ENCODE measurements around the gene TCF7L1. TPM values are rescaled to one million over a fixed set of nuclear protein-coding genes. Genes with fewer than 3 reads are reported as not detected.
"Not testable (repeated sequence)": the region's sequence is repeated elsewhere in the genome, so short reads cannot be mapped to it uniquely, and the experiment has no call there.

TCF7L1 gene
- total and polyA plus RNA-seq, 9 of the 15 experiments (the other 6 are each of a cell fraction or from before 2014, with no cell fraction given): 0.03 to 0.11 (median 0.07) TPM; not detected in 5

GRCh38 chr2:85329701-85330100 lies 196.5 kb downstream of the TCF7L1 start:
- DNase-seq (ENCODE audit: extremely low read depth in 1 of 4, low spot score in 3 of 4); FAIRE-seq; H2AFZ ChIP-seq (ENCODE audit: low read depth, low read length); BruUV-seq (replicated peaks); H3K4me3 ChIP-seq; H3K9me1 ChIP-seq (ENCODE audit: control insufficient read depth, insufficient read depth, low read length); H3K9ac ChIP-seq (ENCODE audit: insufficient read depth in 1 of 2, low read depth in 2 of 2, low read length in 2 of 2); CTCF ChIA-PET (ENCODE audit: low intra/inter-chr PET ratio); H3K9me3 ChIP-seq (replicated peaks; ENCODE audit: control insufficient read depth, insufficient read depth, low read depth, low read length); in situ Hi-C loops (cut with MboI); ATAC-seq; H3K4me2 ChIP-seq (ENCODE audit: insufficient read depth, low read length); H3K27me3 ChIP-seq (ENCODE audit: control insufficient read depth in 2 of 2, insufficient read depth in 2 of 2, low read length in 2 of 2): not testable (repeated sequence)
- intact Hi-C loops (cut with micrococcal nuclease): loop anchor here (1.0 to 5.0 kb wide), 4 partner anchors 25 to 288 kb away; partner anchors contain the start of genes ELMOD3, RETSAT, SH2D6 and USP39
- H3K79me2 ChIP-seq (ENCODE audit: control insufficient read depth, insufficient read depth, low read length): peaks cover 32% of the 10 kb centered on the region
- peaks cover 19% of the 10 kb centered on the region for H3K36me3 ChIP-seq (ENCODE audit: control insufficient read depth, insufficient read depth, low read length)
- TF ChIP-seq RBM25 (IDR thresholded peaks at IDR 0.05; ENCODE audit: low read depth, low read length, severe bottlenecking): peak; percentile 67
- peak; percentile 85 for TF ChIP-seq ZNF121 (CRISPR knock-in tag; conservative IDR thresholded peaks at IDR 0.05)
- TF ChIP-seq MEF2A (IDR thresholded peaks at IDR 0.05; ENCODE audit: control insufficient read depth, low read depth, low read length): peak; percentile 54; the same call in 1 of the 2 replicates
- 7% methylated on average over 2 of the region's 3 CpGs for WGBS (ENCODE audit: insufficient coverage, low coverage, missing lambda C conversion rate)
- H4K20me1 ChIP-seq (replicated peaks; ENCODE audit: control insufficient read depth, insufficient read depth, low read length): peaks cover 14% of the 10 kb centered on the region
- peaks cover 21 to 25% of the 10 kb centered on the region in 2 experiments; a peak in 4 of 5 replicates for H3K4me1 ChIP-seq (replicated peaks in 1 of 2; ENCODE audit: control insufficient read depth in 2 of 2, insufficient read depth in 2 of 2, low read length in 2 of 2)
- H3K27ac ChIP-seq (ENCODE audit: extremely low read depth, low read depth, low read length): peak overlapping the region; percentile 97; the same call in 1 of the 3 replicates
- POLR2A ChIA-PET: interaction anchor here (1.8 to 2.6 kb wide), 2 partner anchors 10 to 11 kb away, joined by 9 to 13 read pairs; no protein-coding TSS in a partner anchor

GRCh38 chr2:85330839-85331636 lies 197.8 kb downstream of the TCF7L1 start:
- ATAC-seq: no peak
- H3K4me2 ChIP-seq (ENCODE audit: insufficient read depth, low read length): no peak overlapping the region
- in situ Hi-C loops (cut with MboI): no loop called here
- BruUV-seq (replicated peaks): no TSS peak
- ChIA-PET POLR2A (interaction anchor here (0.9 to 1.2 kb wide), 3 partner anchors 13 to 210 kb away, joined by 3 to 4 read pairs (median 4); partner anchors contain the start of gene MAT2A), CTCF (ENCODE audit: low intra/inter-chr PET ratio) (no interaction called here)
- peaks cover 12 to 15% of the 10 kb centered on the region in 2 experiments; a peak in 4 of 5 replicates for H3K4me1 ChIP-seq (replicated peaks in 1 of 2; ENCODE audit: control insufficient read depth in 2 of 2, insufficient read depth in 2 of 2, low read length in 2 of 2)
- H3K9me1 ChIP-seq (ENCODE audit: control insufficient read depth, insufficient read depth, low read length): no peaks in the 10 kb centered on the region
- H4K20me1 ChIP-seq (replicated peaks; ENCODE audit: control insufficient read depth, insufficient read depth, low read length): peaks cover 2% of the 10 kb centered on the region
- H3K9me3 ChIP-seq (replicated peaks; ENCODE audit: control insufficient read depth, insufficient read depth, low read depth, low read length): no peaks in the 10 kb centered on the region
- H3K79me2 ChIP-seq (ENCODE audit: control insufficient read depth, insufficient read depth, low read length): peaks cover 18% of the 10 kb centered on the region
- H3K9ac ChIP-seq (ENCODE audit: insufficient read depth in 1 of 2, low read depth in 2 of 2, low read length in 2 of 2): no peak overlapping the region
- H3K27me3 ChIP-seq (ENCODE audit: control insufficient read depth in 2 of 2, insufficient read depth in 2 of 2, low read length in 2 of 2): no peaks in the 10 kb centered on the region
- H2AFZ ChIP-seq (ENCODE audit: low read depth, low read length): no peak overlapping the region
- peaks cover 6% of the 10 kb centered on the region for H3K36me3 ChIP-seq (ENCODE audit: control insufficient read depth, insufficient read depth, low read length)
- intact Hi-C loops (cut with micrococcal nuclease): no loop called here
- H3K4me3 ChIP-seq: no peak overlapping the region
- H3K27ac ChIP-seq (ENCODE audit: extremely low read depth, low read depth, low read length): no peak overlapping the region
- 13% methylated on average over 13 of the region's 13 CpGs for WGBS (ENCODE audit: insufficient coverage, low coverage, missing lambda C conversion rate)
- DNase-seq (ENCODE audit: extremely low read depth in 1 of 4, low spot score in 3 of 4): peak in 1 of 4 experiments; percentile 37
- FAIRE-seq: no peak
- no peak for TF ChIP-seq SMAD4 (CRISPR knock-in tag; conservative IDR thresholded peaks at IDR 0.05)
- 0 out of 4 replicates have a peak, but pooled peaks of 1 of the 2 experiments have one; percentile 16 for TF ChIP-seq RCOR1 (IDR thresholded peaks at IDR 0.05; ENCODE audit: borderline replicate concordance in 1 of 2, low read depth in 2 of 2, low read length in 2 of 2)
- no peak for TF ChIP-seq TEAD1 (CRISPR knock-in tag; IDR thresholded peaks at IDR 0.05)
- TF ChIP-seq ZNF785 (CRISPR knock-in tag; IDR thresholded peaks at IDR 0.05): no peak
- no peak for TF ChIP-seq RB1 (IDR thresholded peaks at IDR 0.05; ENCODE audit: low read depth)

Measured in K562 (cell line).